ENCODE measurements around the gene RESP18.

RESP18 gene

DNA sequence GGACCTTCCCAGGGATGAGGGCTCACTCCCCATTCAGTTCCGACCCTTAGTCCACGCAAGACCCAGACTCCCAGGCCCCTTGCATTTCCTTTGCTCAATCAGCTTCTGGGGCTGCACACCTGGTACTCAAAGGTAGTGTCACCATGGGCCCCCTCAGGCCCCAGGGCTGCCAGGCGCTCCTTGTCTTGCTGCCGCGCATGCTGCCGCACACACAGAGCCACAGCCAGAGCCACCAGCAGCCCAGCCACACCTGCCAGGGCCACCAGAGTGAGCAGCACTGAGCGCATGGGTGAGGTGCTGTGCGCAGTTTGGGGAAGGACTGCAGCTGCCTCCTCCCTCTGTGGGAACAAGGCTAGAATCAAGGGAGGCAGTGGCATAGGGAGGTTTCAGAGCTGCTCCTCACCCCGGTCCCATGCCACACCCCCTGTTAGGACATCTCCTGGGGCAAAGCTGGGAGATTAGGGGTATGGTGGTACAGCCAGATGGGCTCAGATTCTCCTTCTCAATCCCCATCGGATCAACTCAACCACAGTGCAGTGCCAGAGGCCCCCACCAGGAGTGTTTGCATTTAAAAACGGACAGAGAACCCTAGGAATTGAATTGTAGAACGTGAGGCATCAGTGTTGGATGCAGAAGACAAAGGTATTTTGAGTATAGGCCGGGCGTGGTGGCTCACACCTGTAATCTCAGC, 34.6 kb downstream of the RESP18 start:
- no peaks in the 10 kb centered on the region for H3K9me3 ChIP-seq (ENCODE audit: control insufficient read depth, insufficient read depth, low read length)
- no peaks in the 10 kb centered on the region for H3K4me1 ChIP-seq (ENCODE audit: control insufficient read depth, insufficient read depth, low read length)
- H3K27me3 ChIP-seq (ENCODE audit: control insufficient read depth, insufficient read depth, low read length): peaks cover 30% of the 10 kb centered on the region
- no peak overlapping the region for H3K4me3 ChIP-seq (ENCODE audit: low read depth, low read length)
- H3K9ac ChIP-seq (ENCODE audit: low read depth, low read length): no peak overlapping the region
- H3K36me3 ChIP-seq (ENCODE audit: control insufficient read depth, insufficient read depth, low read length): peaks cover 3% of the 10 kb centered on the region

DNA sequence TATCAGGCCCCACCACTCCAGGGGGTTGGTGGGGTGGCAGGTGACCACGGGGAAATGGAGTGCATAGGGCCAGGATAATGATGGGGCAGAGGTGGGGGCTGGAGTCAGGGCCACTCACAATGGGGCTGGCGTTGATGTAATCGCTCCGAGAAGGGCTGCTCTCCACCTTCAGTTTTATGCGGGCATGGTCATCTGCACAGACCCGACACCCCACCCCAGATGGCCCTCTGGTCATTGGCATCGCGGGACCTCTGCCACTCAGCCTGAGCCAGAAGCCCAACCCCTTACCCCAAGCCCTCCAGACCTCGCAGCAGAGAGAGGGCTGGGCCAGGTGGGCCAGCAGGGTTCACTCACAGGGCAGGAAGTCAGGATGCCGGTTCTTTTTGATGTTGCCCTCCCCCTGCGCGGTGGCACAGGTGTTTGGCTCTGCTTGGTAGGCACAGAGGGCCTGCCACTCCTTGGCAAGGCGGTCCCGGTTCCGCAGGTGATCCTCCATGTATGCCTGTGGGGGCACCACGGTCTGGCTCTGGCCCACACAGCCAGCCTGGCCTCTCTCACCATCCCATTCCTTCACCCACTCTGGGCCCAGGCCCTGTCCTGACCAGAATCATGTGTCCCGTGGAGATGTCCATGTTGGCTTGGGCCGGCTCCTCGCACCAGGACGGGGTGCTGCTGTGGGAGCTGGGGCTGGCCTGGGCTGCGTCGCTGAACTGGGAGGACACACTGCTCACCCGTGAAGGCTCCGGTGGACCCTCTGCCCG, 35.7 kb downstream of the RESP18 start:
- peaks cover 3% of the 10 kb centered on the region for H3K36me3 ChIP-seq (ENCODE audit: control insufficient read depth, insufficient read depth, low read length)
- no peaks in the 10 kb centered on the region for H3K9me3 ChIP-seq (ENCODE audit: control insufficient read depth, insufficient read depth, low read length)
- H3K4me1 ChIP-seq (ENCODE audit: control insufficient read depth, insufficient read depth, low read length): no peaks in the 10 kb centered on the region
- no peak overlapping the region for H3K4me3 ChIP-seq (ENCODE audit: low read depth, low read length)
- peaks cover 30% of the 10 kb centered on the region for H3K27me3 ChIP-seq (ENCODE audit: control insufficient read depth, insufficient read depth, low read length)
- no peak overlapping the region for H3K9ac ChIP-seq (ENCODE audit: low read depth, low read length)

DNA sequence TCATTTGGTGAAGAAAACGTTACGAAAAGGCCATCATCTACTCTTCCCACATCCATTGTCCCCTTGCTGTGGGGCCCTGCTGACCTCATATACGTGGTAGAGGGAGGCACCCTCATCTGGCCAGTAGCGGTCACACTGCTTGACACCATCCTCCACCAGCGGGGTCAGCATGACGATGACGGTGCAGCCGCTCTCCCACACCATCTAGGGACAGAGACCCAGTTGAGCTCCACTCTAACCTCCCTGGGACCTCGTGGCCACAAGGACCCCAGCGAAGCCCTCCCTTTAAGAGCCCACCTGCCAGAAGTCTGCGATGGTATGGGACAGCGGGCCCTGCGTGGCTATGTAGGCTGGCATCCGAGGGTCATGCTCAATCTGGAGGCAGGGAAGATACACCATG, 36.4 kb downstream of the RESP18 start:
- no peak overlapping the region for H3K9ac ChIP-seq (ENCODE audit: low read depth, low read length)
- no peaks in the 10 kb centered on the region for H3K4me1 ChIP-seq (ENCODE audit: control insufficient read depth, insufficient read depth, low read length)
- H3K9me3 ChIP-seq (ENCODE audit: control insufficient read depth, insufficient read depth, low read length): no peaks in the 10 kb centered on the region
- no peak overlapping the region for H3K4me3 ChIP-seq (ENCODE audit: low read depth, low read length)
- H3K27me3 ChIP-seq (ENCODE audit: control insufficient read depth, insufficient read depth, low read length): peaks cover 29% of the 10 kb centered on the region
- H3K36me3 ChIP-seq (ENCODE audit: control insufficient read depth, insufficient read depth, low read length): peaks cover 3% of the 10 kb centered on the region

DNA sequence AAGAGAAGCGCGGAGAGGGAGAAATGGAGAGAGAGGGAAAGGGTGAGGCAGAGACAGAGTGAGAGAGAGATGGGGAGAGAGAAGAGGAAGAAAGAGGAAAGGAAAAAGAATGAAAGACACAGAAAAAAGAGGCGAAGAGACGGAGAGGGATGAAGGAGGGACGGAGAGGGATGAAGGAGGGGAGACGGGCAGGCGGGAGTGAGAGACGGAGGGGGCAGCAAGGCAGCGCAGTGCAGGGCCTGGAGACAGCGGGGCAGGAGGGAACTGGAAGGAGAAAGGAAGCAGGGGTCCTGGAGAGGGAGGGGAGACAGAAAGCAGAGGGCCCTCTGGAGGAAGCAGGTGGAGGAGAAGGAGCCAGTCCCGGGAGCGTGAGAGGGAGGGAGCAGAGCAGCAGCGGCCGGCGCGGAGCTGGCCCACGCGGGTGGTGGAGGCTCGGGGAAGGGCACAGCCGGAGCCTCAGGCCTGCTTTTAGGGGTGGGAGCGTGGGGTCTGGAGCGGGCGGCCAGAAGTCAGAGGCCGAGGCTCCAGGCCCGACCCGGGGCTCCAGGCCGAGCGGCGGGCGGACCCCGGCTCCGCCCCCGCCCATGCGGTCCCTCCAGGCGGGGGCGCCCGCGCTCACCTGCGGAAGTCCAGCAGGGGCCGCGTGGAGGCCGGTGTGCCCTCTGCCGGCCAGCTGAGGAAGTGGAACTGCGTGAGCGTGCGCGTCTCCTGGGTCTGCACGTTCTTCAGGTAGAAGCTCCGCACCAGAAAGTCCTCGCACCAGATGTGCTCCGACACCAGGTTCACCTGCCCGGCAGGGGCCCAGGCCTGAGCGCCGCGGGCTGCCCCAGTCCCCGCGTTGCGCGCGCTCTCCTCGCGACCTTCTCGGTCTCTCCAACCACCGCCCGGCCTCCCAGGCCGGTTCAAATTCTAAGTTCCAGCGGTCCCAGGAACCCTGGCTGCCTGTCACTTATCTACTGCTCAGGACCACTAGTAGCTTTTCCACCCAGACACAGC, 37.9 kb downstream of the RESP18 start:
- Histone ChIP-seq H3K36me3 (ENCODE audit: control insufficient read depth, insufficient read depth, low read length) (peaks cover 3% of the 10 kb centered on the region), H3K9ac (ENCODE audit: low read depth, low read length) (peak overlapping the region; percentile 84), H3K9me3 (ENCODE audit: control insufficient read depth, insufficient read depth, low read length) (no peaks in the 10 kb centered on the region), H3K4me3 (ENCODE audit: low read depth, low read length) (peak overlapping the region; percentile 69), H3K4me1 (ENCODE audit: control insufficient read depth, insufficient read depth, low read length) (no peaks in the 10 kb centered on the region), H3K27me3 (ENCODE audit: control insufficient read depth, insufficient read depth, low read length) (peaks cover 24% of the 10 kb centered on the region)

DNA sequence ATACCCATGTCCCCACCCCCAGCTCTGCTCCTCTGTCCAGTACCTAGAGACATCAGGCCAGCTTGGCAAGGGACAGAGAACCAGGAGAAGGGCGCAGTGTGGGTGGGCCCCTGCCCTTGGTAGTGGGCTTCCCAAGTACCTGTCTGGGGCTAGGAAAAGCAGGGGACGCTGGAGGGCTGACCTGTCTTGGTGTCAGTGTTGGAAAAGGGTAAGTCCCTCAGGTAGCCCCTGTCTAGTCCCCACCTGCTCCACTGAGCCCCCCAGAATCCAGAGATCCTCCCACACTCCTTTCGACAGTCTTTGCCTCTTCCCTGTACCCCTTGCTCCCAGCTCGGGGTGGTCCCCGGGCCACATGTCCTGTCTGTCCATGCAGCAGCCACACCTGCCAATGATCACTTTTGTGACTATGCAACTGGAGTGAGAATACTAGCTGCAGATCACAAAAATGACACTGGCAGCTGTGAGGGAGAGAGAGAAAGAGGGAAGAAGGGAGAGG, 38.8 kb downstream of the RESP18 start:
- Histone ChIP-seq H3K9me3 (ENCODE audit: control insufficient read depth, insufficient read depth, low read length) (no peaks in the 10 kb centered on the region), H3K9ac (ENCODE audit: low read depth, low read length) (no peak overlapping the region), H3K36me3 (ENCODE audit: control insufficient read depth, insufficient read depth, low read length) (peaks cover 3% of the 10 kb centered on the region), H3K27me3 (ENCODE audit: control insufficient read depth, insufficient read depth, low read length) (peaks cover 24% of the 10 kb centered on the region), H3K4me3 (ENCODE audit: low read depth, low read length) (peak overlapping the region; percentile 69), H3K4me1 (ENCODE audit: control insufficient read depth, insufficient read depth, low read length) (no peaks in the 10 kb centered on the region)

DNA sequence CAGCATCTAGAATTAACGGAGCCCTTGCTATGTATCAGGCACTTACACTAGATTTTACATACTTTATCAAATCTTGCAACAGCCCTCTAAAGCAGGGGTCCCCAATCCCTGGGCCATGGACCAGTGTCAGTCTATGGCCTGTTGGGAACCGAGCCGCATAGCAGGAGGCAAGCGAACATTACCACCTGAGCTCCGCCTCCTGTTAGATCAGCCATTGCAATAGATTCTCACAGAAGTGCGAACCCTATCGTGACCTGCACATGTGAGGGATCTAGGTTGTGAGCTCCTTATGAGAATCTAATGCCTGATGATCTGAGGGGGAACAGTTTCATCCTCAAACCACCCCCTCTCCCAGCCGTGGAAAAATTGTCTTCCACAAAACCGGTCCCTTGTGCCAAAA, 39.9 kb downstream of the RESP18 start:
- no peaks in the 10 kb centered on the region for H3K4me1 ChIP-seq (ENCODE audit: control insufficient read depth, insufficient read depth, low read length)
- H3K27me3 ChIP-seq (ENCODE audit: control insufficient read depth, insufficient read depth, low read length): peaks cover 24% of the 10 kb centered on the region
- no peaks in the 10 kb centered on the region for H3K9me3 ChIP-seq (ENCODE audit: control insufficient read depth, insufficient read depth, low read length)
- peaks cover 3% of the 10 kb centered on the region for H3K36me3 ChIP-seq (ENCODE audit: control insufficient read depth, insufficient read depth, low read length)
- no peak overlapping the region for H3K4me3 ChIP-seq (ENCODE audit: low read depth, low read length)
- H3K9ac ChIP-seq (ENCODE audit: low read depth, low read length): no peak overlapping the region

DNA sequence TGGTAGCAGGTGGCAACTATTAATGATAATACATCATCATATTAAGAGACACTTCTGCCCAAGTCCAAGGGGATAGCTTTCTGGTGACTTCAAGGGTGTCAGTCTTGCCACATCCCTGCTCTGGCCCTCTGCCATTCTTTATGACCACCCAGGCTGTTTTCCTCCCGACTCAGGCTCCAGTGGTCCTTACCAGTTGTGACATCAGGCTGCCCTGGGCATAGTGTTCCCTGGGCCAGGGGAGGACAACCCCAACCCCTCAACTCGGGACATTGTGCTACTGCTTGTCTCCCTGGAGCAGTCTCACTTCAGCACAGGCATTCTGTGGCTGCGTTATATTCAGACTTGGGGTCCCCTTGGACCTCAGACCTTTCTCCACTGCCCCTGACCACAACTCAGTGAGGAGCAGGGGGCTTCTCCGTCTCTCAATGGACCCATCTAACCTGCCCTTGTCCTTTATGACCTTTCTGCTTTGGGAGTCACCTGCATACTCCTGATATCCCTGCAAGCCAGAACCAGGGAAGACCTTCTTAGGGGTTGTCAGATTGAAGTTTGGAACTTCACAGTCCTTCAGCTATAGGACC, 40.5 kb downstream of the RESP18 start:
- H3K9ac ChIP-seq (ENCODE audit: low read depth, low read length): no peak overlapping the region
- H3K36me3 ChIP-seq (ENCODE audit: control insufficient read depth, insufficient read depth, low read length): peaks cover 3% of the 10 kb centered on the region
- H3K4me3 ChIP-seq (ENCODE audit: low read depth, low read length): no peak overlapping the region
- no peaks in the 10 kb centered on the region for H3K4me1 ChIP-seq (ENCODE audit: control insufficient read depth, insufficient read depth, low read length)
- H3K9me3 ChIP-seq (ENCODE audit: control insufficient read depth, insufficient read depth, low read length): no peaks in the 10 kb centered on the region
- H3K27me3 ChIP-seq (ENCODE audit: control insufficient read depth, insufficient read depth, low read length): peaks cover 22% of the 10 kb centered on the region

DNA sequence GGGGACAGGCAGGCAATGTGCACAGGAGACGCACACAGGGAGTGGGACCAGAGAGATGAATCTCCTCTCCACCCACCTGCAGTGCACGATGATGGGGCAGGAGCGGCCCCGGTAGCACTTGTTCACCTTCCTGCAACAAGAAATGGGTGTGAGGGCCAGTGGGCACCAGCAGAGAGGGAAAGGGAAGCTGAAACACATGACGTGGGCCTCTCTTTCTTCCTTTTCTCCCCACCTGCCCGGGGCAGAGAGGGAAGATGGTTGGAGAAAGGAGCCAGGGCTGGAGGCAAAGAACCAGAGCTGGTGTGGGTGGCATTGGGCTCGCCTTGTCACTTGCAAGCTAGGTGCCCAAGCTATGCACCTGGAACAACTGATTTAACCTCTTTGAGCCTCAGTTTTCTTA, 41.1 kb downstream of the RESP18 start:
- no peak overlapping the region for H3K9ac ChIP-seq (ENCODE audit: low read depth, low read length)
- no peaks in the 10 kb centered on the region for H3K9me3 ChIP-seq (ENCODE audit: control insufficient read depth, insufficient read depth, low read length)
- H3K4me1 ChIP-seq (ENCODE audit: control insufficient read depth, insufficient read depth, low read length): peaks cover 4% of the 10 kb centered on the region
- peaks cover 22% of the 10 kb centered on the region for H3K27me3 ChIP-seq (ENCODE audit: control insufficient read depth, insufficient read depth, low read length)
- H3K4me3 ChIP-seq (ENCODE audit: low read depth, low read length): no peak overlapping the region
- peaks cover under 1% of the 10 kb centered on the region for H3K36me3 ChIP-seq (ENCODE audit: control insufficient read depth, insufficient read depth, low read length)

DNA sequence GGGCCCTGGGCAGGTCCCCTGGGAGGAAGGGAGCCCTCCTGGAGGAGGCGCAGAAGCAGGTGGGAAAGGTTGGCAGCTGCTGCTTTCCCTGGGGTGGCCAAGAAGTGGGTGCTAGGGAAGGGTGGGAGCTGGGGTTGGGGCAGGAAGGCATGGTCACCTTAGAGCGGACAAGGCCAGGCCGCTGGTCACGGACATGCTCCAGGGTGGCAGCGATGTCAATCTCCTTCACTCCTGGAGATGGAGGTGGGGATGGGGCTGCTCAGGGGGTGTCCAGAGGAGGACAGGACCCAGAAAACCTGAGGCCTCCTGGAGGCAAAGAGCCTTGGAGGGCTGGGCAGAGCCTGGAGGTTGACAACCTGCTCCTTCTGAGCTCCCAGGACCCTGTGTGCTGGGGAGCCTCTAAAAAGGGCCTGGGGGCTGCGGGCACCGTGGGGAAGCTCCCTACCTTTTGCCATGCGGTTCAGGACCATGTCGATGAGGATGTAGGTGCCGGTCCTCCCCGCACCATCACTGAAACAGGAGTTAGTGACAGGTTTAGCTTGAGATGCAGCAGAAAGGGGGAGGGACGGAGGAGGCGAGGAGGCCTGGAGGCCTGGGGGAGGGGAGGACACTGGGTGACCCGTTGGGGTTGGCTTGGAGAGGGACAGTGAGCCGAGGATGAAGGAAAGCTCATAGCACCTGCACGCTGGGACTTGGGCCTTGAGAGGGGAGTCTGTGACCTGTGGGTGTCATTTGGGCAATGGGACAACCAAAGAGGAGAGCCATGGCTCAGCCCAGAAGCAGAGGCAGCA, 42.0 kb downstream of the RESP18 start:
- Histone ChIP-seq H3K4me3 (ENCODE audit: low read depth, low read length) (no peak overlapping the region), H3K36me3 (ENCODE audit: control insufficient read depth, insufficient read depth, low read length) (no peaks in the 10 kb centered on the region), H3K9me3 (ENCODE audit: control insufficient read depth, insufficient read depth, low read length) (no peaks in the 10 kb centered on the region), H3K9ac (ENCODE audit: low read depth, low read length) (no peak overlapping the region), H3K27me3 (ENCODE audit: control insufficient read depth, insufficient read depth, low read length) (peaks cover 17% of the 10 kb centered on the region), H3K4me1 (ENCODE audit: control insufficient read depth, insufficient read depth, low read length) (peaks cover 4% of the 10 kb centered on the region)

DNA sequence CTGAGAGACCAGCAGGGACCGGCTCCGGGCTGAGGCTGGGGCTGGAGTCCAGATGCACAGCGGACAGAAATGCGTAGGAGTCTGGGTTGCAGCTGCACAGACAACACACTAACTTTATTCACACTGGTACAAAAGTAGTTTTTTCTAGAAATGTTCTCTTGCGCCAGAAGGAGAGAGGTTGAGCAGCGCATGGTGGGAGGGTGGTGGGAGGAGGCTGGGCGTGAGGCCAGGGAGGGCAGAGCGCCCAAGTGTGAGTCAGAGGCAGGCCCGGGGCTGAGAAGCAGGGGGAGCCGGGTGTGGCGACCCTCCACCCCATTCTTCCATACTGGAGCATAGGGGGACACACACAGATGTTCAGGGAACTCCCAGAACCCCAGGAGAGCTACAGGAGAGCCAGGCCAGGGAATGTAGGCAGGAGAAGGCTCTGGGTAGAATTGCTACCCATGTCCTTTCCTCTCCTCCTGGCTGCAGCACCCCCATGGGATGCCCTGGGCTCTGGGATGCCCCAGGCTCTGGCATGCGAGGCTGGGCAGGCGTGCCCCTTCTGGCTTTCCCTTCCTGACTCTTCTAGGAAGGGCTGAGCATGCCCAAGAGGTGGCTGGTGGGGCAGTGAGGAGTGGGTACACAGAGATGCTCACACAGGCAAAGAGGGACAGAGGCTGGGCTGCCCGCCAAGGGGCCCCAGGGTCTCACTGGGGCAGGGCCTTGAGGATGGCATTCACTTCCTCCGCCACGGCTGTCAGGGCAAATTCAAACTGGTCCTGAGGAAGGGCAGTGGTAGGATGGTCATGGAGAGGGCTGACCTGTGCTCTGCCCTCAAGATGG, 42.8 kb downstream of the RESP18 start:
- no peaks in the 10 kb centered on the region for H3K9me3 ChIP-seq (ENCODE audit: control insufficient read depth, insufficient read depth, low read length)
- H3K4me3 ChIP-seq (ENCODE audit: low read depth, low read length): no peak overlapping the region
- no peaks in the 10 kb centered on the region for H3K36me3 ChIP-seq (ENCODE audit: control insufficient read depth, insufficient read depth, low read length)
- H3K4me1 ChIP-seq (ENCODE audit: control insufficient read depth, insufficient read depth, low read length): peaks cover 4% of the 10 kb centered on the region
- no peak overlapping the region for H3K9ac ChIP-seq (ENCODE audit: low read depth, low read length)
- H3K27me3 ChIP-seq (ENCODE audit: control insufficient read depth, insufficient read depth, low read length): peaks cover 11% of the 10 kb centered on the region
